MCF 10A (cell line): ENCODE results near the gene SGCD. TPM values are rescaled to one million over a fixed set of nuclear protein-coding genes. Genes with fewer than 3 reads are reported as not detected.

Source experiments
- BruUV-seq: library from RNA; stranded (reverse); fragments of 400-500 nt; replicated peaks from 2 replicates; lab custom pipeline; 2021; lab: Mats Ljungman, UMichigan
- CTCF ChIA-PET: fragments of 300-600 bp; sonication (Branson Sonifier 250); formaldehyde crosslinking; extraction: SDS; loops from one replicate; lab custom pipeline; 2021; ENCODE audit warnings: antibody characterized with exemption, inconsistent platforms; lab: Yijun Ruan, JAX
- POLR2A ChIA-PET: fragments of 300-600, 350-650 bp; sonication (Branson Sonifier 250); formaldehyde crosslinking; extraction: SDS; loops from one replicate; lab custom pipeline; 2020; ENCODE audit warnings: antibody characterized with exemption, inconsistent platforms; lab: Yijun Ruan, JAX
- DNase-seq: peaks from one replicate; pipeline ENCODE4 v3.0.0-alpha.2; 2018; ENCODE audit not compliant: unreplicated experiment
- H3K27ac Mint-ChIP-seq: one replicate; pipeline ENCODE4 v1.8.0; 2022; ENCODE audit warnings: mild to moderate bottlenecking, low read depth, mixed read lengths; ENCODE audit not compliant: unreplicated experiment
- H3K27me3 Mint-ChIP-seq: one replicate; pipeline ENCODE4 v1.8.0; 2022; ENCODE audit warnings: mixed read lengths; ENCODE audit not compliant: insufficient read depth, unreplicated experiment
- H3K36me3 Mint-ChIP-seq: one replicate; pipeline ENCODE4 v1.8.0; 2022; ENCODE audit warnings: mild to moderate bottlenecking, moderate library complexity, mixed read lengths; ENCODE audit not compliant: insufficient read depth, unreplicated experiment
- H3K4me1 Mint-ChIP-seq: one replicate; pipeline ENCODE4 v1.8.0; 2022; ENCODE audit warnings: mixed read lengths; ENCODE audit not compliant: insufficient read depth, unreplicated experiment
- H3K4me3 Mint-ChIP-seq: one replicate; pipeline ENCODE4 v1.8.0; 2022; ENCODE audit warnings: mild to moderate bottlenecking, moderate library complexity, mixed read lengths; ENCODE audit not compliant: unreplicated experiment
- H3K9me3 Mint-ChIP-seq: one replicate; pipeline ENCODE4 v1.8.0; 2022; ENCODE audit warnings: mixed read lengths; ENCODE audit not compliant: unreplicated experiment
- CTCF ChIP-seq: fragments of 200-600 bp; IDR thresholded peaks from one replicate; pipeline ENCODE4 v1.8.0; 2022; ENCODE audit warnings: antibody characterized with exemption, mild to moderate bottlenecking; ENCODE audit not compliant: unreplicated experiment
- intact Hi-C: fragments of 100-400 bp; cut with micrococcal nuclease; formaldehyde crosslinking; loops from 2 replicates; pipeline ENCODE4 v1.14.1; 2022
- total RNA-seq: library from RNA; stranded (reverse); gene quantifications from 2 replicates; pipeline ENCODE4 v1.2.3, GENCODE V29; 2022

SGCD gene
- total RNA-seq, 1 experiment from 2014 or later: 0.14 TPM

GRCh38 chr5:156628421-156628820 is 301.5 kb downstream of the SGCD start:
- CTCF ChIA-PET: no interaction called here
- TF ChIP-seq CTCF: no peak
- POLR2A ChIA-PET: no interaction called here
- H3K27ac Mint-ChIP-seq: no peak overlapping the region
- no peaks in the 10 kb centered on the region for H3K9me3 Mint-ChIP-seq
- DNase-seq: no peak
- intact Hi-C loops: no loop called here
- no peaks in the 10 kb centered on the region for H3K27me3 Mint-ChIP-seq
- BruUV-seq: no TSS peak
- no peaks in the 10 kb centered on the region for H3K4me1 Mint-ChIP-seq
- H3K4me3 Mint-ChIP-seq: no peak overlapping the region
- H3K36me3 Mint-ChIP-seq: no peaks in the 10 kb centered on the region

GRCh38 chr5:156631005-156631404 is 304.0 kb downstream of the SGCD start:
- intact Hi-C loops: no loop called here
- TF ChIP-seq CTCF: no peak
- DNase-seq: no peak
- Mint-ChIP-seq H3K27me3 (no peaks in the 10 kb centered on the region), H3K36me3 (no peaks in the 10 kb centered on the region), H3K9me3 (no peaks in the 10 kb centered on the region), H3K4me1 (no peaks in the 10 kb centered on the region), H3K4me3 (no peak overlapping the region), H3K27ac (no peak overlapping the region)
- no TSS peak for BruUV-seq
- ChIA-PET CTCF (interaction anchor here (0.7 to 0.8 kb wide), 2 partner anchors 47 to 49 kb away, joined by 3 read pairs; no protein-coding TSS in a partner anchor), POLR2A (no interaction called here)

GRCh38 chr5:156634301-156634700 is 307.3 kb downstream of the SGCD start:
- Mint-ChIP-seq H3K27me3 (no peaks in the 10 kb centered on the region), H3K4me1 (no peaks in the 10 kb centered on the region), H3K36me3 (no peaks in the 10 kb centered on the region), H3K4me3 (no peak overlapping the region), H3K9me3 (no peaks in the 10 kb centered on the region), H3K27ac (no peak overlapping the region)
- no peak for TF ChIP-seq CTCF
- ChIA-PET CTCF (interaction anchor here (0.9 kb wide), 1 partner anchor 686 kb away, joined by 3 read pairs; no protein-coding TSS in a partner anchor), POLR2A (no interaction called here)
- BruUV-seq: no TSS peak
- no peak for DNase-seq
- intact Hi-C loops: no loop called here

GRCh38 chr5:156640691-156641241 is 313.8 kb downstream of the SGCD start:
- intact Hi-C loops: no loop called here
- ChIA-PET CTCF (interaction anchor here (0.7 to 1.2 kb wide), 2 partner anchors 301 to 468 kb away, joined by 3 read pairs; no protein-coding TSS in a partner anchor), POLR2A (interaction anchor here (0.6 kb wide), 1 partner anchor 20 kb away, joined by 4 read pairs; no protein-coding TSS in a partner anchor)
- Mint-ChIP-seq H3K4me3 (no peak overlapping the region), H3K27me3 (no peaks in the 10 kb centered on the region), H3K4me1 (no peaks in the 10 kb centered on the region), H3K27ac (no peak overlapping the region), H3K36me3 (no peaks in the 10 kb centered on the region), H3K9me3 (no peaks in the 10 kb centered on the region)
- no peak for TF ChIP-seq CTCF
- no TSS peak for BruUV-seq
- no peak for DNase-seq
